Measurements from ENCODE around the gene UVRAG. TPM values are rescaled to one million over a fixed set of nuclear protein-coding genes. Genes with fewer than 3 reads are reported as not detected.

Gene UVRAG
- total RNA-seq, 1 experiment from 2014 or later = 29.5 TPM

GRCh38 chr11:75955443-75955842 is 140.4 kb downstream of the UVRAG start:
- Histone ChIP-seq H3K27me3 (ENCODE audit: control insufficient read depth, insufficient read depth, low read length) (no peaks in the 10 kb centered on the region), H3K4me3 (ENCODE audit: low read depth in 2 of 2, low read length in 2 of 2) (no peak overlapping the region), H3K4me1 (ENCODE audit: control insufficient read depth, insufficient read depth, low read length) (no peaks in the 10 kb centered on the region), H3K9me3 (ENCODE audit: control insufficient read depth, insufficient read depth, low read depth, low read length) (no peaks in the 10 kb centered on the region), H3K27ac (ENCODE audit: low read length) (no peak overlapping the region), H3K36me3 (ENCODE audit: control insufficient read depth, insufficient read depth, low read length) (no peaks in the 10 kb centered on the region)
- intact Hi-C loops (cut with micrococcal nuclease; ENCODE audit: unreplicated experiment) = no loop called here
- BruUV-seq (replicated peaks) = no TSS peak
- no peak for DNase-seq (ENCODE audit: low read depth, low spot score)
- TF ChIP-seq POLR2AphosphoS5 (IDR thresholded peaks at IDR 0.05; ENCODE audit: low read depth, low read length) (no peak), REST (IDR thresholded peaks at IDR 0.05; ENCODE audit: insufficient read depth in 1 of 2, low read depth in 2 of 2, low read length in 1 of 2) (no peak), SIN3A (IDR thresholded peaks at IDR 0.05; ENCODE audit: borderline replicate concordance, insufficient read depth, low read depth, low read length) (no peak), TCF7L2 (IDR thresholded peaks at IDR 0.05; ENCODE audit: low read depth, low read length) (no peak), CTCF (IDR thresholded peaks at IDR 0.05) (no peak)
- in situ Hi-C loops (cut with HindIII; ENCODE audit: low pct_unique_long_range_greater_than_20kb, low sequenced_read_pairs) = loop anchor here (5.0 kb wide), 1 partner anchor 82 kb away; no protein-coding TSS in a partner anchor
- ChIA-PET POLR2A (no interaction called here), CTCF (no interaction called here)
- ATAC-seq = no peak

GRCh38 chr11:75959540-75959939 is 144.5 kb downstream of the UVRAG start:
- no peak for DNase-seq (ENCODE audit: low read depth, low spot score)
- Histone ChIP-seq H3K4me3 (ENCODE audit: low read depth in 2 of 2, low read length in 2 of 2) (no peak overlapping the region), H3K27me3 (ENCODE audit: control insufficient read depth, insufficient read depth, low read length) (no peaks in the 10 kb centered on the region), H3K36me3 (ENCODE audit: control insufficient read depth, insufficient read depth, low read length) (no peaks in the 10 kb centered on the region; the same call in 1 of the 2 replicates), H3K9me3 (ENCODE audit: control insufficient read depth, insufficient read depth, low read depth, low read length) (no peaks in the 10 kb centered on the region), H3K4me1 (ENCODE audit: control insufficient read depth, insufficient read depth, low read length) (no peaks in the 10 kb centered on the region), H3K27ac (ENCODE audit: low read length) (no peak overlapping the region)
- intact Hi-C loops (cut with micrococcal nuclease; ENCODE audit: unreplicated experiment) (no loop called here), in situ Hi-C loops (cut with HindIII; ENCODE audit: low pct_unique_long_range_greater_than_20kb, low sequenced_read_pairs) (loop anchor here (5.0 kb wide), 1 partner anchor 78 kb away; no protein-coding TSS in a partner anchor)
- ChIA-PET CTCF (no interaction called here), POLR2A (no interaction called here)
- no peak for ATAC-seq
- no peak for TF ChIP-seq CTCF (IDR thresholded peaks at IDR 0.05)
- no peak for TF ChIP-seq POLR2AphosphoS5 (IDR thresholded peaks at IDR 0.05; ENCODE audit: low read depth, low read length)
- no peak for TF ChIP-seq SIN3A (IDR thresholded peaks at IDR 0.05; ENCODE audit: borderline replicate concordance, insufficient read depth, low read depth, low read length)
- no peak for TF ChIP-seq REST (IDR thresholded peaks at IDR 0.05; ENCODE audit: insufficient read depth in 1 of 2, low read depth in 2 of 2, low read length in 1 of 2)
- no peak for TF ChIP-seq TCF7L2 (IDR thresholded peaks at IDR 0.05; ENCODE audit: low read depth, low read length)
- BruUV-seq (replicated peaks) = no TSS peak

All from Panc1 (cell line).